HG02884 (cell line): Measurements from ENCODE around the gene C1QTNF12.

Experiments
- ATAC-seq: cut with Tn5 transposase; IDR thresholded peaks from one replicate; pipeline ENCODE4 v1.9.1; 2021; ENCODE audit warnings: mild to moderate bottlenecking, moderate library complexity; ENCODE audit not compliant: unreplicated experiment

The C1QTNF12 gene

DNA sequence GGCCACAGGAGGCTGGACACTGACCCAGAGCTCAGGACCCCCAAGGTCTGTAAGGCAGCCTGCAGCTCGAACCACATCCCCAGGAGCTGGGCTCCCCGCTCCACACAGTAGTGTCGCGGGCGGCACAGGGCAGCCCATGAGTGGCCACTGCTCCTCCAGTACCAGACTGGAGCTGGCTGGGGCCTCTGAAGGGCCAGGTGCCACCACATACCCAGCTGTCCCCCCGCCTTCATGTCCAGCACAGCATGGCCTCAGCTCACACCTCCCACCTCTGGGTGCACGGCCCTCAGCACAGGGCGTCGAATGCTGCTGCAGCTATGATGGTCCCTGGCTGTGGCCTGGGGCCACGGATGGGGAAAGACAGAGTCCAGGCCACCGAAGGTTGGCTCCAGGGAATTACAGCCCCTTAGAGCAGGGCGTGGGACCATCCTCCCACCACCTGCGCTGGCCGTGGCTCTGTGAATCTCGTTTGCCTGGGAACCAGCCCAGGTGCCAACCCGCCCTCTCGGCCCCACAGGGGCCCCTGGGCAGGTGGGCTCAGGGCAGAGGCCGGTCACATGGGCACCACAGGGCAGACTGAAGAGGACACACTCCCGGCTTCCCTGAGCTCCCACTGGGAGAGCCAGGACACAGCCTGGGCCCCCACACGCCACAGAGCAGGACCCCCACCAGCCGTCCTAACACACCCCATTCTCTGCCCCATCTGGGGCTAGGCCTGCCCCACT, 30.5 kb downstream of the C1QTNF12 start:
- ATAC-seq: no peak

DNA sequence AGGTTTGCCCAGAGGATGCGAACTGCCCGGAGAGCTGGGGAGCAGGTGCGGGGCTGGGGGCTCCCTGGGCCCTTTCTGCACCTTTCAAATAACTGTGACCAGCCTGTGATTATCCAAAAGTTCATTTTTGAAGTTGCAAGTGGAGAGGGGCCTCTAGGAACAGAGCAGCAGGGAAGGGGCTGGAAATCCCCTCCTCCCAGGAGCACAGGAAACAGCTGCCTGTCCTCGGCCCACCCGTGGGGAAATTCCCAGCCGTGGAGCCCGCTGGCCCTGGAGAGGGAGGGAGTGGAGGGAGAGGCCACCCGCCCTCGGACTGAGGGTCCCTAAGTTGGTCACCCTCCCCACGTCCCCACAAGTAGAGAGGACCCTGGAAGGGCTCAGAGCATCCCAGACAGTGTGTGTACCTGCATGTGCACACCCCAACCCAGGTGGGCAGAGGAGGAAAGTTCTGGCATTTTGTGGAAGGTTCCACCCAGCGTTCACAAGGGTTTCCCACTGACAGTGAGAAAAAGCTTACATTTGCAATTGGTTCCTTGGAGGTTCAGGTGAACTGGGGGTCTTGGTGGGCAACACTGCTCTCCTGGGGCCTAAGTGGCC, 31.3 kb downstream of the C1QTNF12 start:
- no peak for ATAC-seq

DNA sequence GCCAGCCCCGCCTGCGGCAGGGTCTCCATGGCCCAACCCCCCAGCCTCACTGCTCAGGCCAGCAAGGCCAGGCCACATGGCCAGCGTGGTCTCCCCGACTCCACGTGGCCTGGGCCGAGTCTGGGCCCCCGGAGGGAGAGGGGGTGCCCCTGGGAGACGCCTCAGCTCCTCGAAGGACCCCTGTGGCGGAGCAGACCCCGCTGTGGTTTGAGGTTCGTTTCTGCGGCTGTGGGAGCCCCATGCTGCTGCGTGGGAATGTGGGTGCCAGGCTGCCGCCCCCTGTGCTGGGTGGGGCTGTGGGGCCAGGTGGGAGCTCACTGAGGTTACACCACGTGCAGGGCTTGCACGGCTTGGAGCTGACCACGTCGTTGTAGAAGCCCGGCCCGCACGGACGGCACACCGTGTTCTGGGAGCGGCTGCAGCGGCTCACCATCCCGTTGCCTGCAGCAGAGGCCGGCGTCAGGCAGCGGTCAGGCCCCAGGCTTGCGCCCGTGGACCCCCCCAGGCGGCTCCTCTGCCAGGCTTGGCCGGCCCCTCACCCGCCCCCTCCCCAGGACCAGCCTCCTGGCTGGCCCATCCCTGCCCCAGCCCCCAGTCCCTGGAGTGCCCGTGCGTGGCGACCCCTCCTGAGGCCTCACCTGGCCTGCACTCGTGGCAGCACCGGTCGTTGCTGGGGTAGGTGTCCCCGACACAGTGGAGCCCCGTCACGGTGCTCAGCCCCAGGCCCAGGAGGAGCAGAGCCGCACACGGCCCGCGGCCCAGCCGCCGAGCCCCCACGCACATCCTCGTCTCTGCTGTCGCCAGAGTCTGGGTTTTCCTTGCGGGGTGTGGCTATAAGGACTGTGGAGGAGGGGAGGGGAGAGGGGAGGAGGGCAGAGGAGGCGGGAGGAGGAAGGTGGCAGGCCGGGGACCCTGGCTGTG, 32.9 kb downstream of the C1QTNF12 start, which contains the start of gene TNFRSF4:
TNFRSF4 (minus strand) TSS at position 809 of the 921 bp plus-strand sequence; CDS start at position 783, 26 bp downstream.
- no peak for ATAC-seq

DNA sequence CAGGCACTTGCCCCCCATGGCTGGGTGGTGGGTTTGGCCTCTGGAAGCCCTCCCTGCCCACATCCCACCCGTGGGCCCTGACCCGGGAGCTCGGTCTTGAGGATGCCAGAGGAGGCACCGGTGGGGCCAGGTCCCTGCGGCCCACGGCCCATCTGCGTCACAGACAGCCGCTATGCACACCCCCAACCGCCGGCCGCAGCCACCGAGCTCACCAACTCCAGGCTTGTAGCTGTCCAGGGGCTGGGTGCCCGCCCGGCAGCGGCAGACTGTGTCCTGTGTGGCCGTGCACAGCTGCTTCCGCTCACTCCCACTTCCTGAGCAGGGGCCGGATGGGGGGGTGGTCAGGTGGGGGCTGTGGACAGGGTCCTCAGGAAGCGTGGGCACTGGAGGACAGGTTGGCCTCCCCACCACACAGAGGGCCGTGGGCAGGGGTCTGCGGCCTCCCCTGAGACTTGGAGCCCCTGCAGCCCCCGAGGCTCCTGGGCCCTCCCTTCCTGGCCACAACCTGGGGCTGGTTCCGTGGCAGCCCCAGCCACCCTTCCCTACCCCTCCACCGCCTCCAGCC, 33.7 kb downstream of the C1QTNF12 start:
- no peak for ATAC-seq

DNA sequence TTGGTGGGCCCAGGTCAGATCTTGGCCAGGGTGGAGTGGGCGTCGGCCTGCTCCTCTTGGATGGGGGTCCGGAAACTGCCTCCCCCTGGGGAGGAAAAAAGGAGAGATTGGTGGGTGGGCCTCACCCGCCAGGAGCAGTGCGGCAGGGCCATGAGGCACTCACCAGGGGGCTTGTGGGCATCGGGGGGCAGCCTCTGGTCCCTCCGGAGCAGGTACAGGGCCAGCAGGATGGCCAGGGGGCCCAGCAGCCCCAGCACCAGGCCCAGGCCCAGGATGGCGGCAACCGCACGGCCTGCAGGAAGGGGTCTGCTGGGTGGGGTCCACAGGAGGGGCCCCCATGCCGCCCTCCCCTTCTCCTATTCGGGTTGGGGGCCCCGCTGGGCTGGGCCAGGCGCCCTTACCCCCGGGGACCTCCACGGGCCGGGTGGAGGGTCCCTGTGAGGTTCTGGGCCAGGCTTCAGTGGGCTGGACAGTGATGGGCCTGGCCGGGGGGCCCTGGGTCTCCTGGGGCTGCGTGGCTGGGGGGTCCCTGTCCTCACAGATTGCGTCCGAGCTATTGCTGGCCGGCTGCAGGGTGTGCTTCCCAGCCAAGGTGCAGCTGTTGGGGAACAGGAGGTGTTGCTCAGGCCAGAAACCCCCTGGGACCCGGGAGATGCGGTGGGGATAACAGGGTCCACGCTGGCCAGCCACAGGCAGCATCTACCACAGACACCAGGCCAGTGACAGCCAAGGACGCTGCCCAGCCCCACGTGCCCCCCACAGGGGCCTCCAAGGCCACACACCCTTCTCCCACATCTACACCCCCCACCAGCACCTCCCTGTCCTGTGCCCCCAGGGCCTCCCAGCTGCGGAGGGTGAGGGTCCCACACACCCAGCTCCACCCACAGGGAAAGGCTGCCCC, 34.7 kb downstream of the C1QTNF12 start:
- ATAC-seq: no peak

DNA sequence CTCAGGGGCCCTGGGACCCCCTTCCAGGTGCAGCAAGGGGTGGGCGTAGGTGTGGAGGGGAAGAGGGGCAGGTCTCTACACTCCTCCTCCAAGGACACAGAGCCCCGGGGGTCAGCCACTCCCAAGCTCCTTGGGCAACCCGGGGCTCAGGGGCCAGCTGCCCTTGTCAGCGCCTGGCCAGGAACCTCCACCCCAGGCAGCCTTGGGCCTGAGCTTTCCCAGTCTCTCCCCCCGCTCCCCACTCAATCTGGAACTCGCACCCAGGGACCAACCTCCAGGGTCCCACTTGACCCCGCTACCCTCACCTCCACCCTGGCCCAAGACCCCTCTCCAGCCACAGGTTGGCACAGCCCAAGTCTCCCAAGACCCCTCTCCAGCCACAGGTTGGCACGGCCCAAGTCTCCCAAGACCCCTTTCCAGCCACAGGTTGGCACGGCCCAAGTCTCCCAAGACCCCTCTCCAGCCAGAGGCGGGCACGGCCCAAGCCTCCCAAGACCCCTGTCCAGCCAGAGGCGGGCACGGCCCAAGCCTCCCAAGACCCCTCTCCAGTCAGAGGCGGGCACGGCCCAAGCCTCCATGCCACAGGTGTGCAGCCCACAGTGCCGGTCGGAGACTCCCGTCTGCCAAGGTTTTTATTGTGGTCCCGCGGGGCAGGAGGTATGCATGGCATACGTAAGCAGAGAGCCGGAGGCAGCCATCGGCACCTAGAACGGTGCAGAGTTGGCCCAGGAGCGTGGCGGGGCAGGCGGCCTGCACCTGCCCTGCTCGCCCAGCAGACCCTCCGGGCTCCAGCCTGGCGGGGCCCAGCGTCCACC, 35.6 kb downstream of the C1QTNF12 start:
- no peak for ATAC-seq

DNA sequence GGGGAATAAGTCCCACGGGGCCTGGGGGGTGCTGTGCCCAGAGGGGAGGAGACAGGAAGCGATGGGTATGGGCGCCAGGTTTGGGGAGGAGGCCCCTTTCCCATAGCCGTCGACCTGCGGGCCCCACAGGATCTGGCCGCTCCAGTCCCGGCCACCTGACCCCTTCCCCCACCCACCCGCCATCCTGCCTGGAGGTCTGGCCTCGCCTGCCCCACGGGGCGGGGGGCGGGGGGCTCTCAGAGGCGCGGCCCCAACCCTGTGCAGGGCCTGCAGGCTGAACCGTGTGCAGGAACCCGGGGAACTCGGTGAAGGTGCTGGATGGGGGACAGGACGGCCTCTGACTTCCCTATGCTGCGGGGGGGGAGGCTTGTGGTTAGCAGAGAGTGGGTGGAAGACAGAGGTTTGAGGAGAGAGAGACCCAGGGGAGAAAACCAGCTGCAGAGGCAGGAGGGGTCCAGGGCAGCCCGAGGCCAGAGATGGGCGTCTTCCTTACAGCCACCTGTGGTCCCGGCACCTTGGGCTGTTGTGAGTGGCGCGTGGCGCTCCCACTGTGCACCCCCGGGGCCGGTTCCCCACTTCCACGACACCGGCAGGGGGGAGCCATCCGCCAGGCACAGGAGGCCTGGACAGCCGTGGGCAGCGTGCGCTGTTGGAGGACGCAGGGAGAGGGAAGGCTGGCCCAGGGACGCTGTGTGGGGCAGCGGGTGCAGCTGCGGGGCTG, 37.6 kb downstream of the C1QTNF12 start:
- ATAC-seq: no peak

DNA sequence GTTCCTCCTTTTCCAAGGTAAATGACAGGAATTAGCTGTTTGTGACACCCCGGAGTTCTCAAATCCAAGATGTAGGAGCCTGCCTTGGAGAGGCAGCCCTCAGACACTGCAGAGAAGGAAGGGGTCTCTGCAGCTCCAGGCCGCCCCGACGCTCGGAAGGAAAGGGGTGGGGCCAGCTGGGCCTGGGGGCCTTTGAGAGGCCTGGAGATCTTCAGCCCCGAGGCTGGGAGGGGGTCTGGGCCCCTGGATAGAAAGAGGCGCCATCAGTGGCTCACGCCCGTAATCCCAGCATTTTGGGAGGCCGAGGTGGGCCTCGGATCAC, 39.0 kb downstream of the C1QTNF12 start:
- no peak for ATAC-seq

DNA sequence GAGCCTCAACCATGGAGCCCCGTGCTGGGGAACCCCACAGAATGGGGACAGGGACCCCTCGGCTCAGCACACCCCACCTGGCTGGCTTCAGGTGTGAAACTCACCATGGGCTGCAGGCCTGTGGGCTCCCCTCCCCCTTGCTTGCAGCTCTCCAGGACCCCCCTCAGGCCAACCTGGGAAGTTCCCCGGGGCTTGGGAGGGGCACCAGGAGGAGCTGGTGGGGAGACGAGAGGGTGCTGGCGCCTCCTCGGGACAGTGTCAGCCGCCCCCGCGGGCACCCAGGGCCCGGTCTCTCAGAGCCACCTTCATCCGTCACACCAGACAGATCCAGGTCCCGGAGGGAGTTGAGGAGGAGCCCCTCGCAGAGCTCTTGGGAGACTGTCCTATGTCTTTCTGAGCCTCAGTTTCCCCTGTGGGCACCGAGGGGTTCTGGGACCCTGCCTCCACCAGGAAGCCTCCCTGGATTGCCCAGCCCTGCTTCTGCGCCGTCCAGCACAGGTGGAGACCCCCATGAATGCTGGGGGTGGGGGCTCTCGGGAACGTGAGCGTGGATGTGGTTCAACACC, 39.5 kb downstream of the C1QTNF12 start:
- no peak for ATAC-seq

DNA sequence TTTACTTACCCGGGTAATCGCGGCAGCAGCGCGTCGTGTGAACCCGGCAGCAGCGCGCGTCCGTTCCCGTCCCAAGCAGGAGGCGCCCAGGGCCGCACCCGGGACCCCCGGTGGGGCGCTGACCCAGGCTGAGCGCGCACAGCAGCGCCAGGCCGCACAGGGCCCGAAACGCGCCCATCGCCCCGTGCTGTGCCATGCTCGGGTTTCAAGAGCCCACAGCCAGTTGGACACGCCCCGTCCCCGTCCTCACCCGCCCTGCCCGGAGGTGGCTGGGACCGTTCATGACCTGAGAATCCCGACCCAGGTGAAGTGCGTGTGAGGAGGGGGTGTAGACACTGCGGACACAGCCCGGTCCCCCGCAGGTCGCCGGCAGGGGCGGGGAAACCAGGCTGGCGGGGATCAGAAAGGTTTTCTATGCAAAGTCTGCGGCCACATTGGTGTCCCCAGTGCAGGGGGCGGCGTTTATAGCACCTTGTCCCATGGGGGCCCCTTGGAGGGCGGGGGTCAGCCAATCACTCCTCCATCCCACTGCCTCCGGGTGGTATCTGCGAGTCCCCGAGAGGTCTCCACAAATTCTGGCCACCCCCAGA, 40.1 kb downstream of the C1QTNF12 start, which contains the start of gene TNFRSF18:
TNFRSF18 (minus strand) TSS at position 217 of the 590 bp plus-strand sequence; CDS start at position 196, 21 bp downstream.
- ATAC-seq: no peak

DNA sequence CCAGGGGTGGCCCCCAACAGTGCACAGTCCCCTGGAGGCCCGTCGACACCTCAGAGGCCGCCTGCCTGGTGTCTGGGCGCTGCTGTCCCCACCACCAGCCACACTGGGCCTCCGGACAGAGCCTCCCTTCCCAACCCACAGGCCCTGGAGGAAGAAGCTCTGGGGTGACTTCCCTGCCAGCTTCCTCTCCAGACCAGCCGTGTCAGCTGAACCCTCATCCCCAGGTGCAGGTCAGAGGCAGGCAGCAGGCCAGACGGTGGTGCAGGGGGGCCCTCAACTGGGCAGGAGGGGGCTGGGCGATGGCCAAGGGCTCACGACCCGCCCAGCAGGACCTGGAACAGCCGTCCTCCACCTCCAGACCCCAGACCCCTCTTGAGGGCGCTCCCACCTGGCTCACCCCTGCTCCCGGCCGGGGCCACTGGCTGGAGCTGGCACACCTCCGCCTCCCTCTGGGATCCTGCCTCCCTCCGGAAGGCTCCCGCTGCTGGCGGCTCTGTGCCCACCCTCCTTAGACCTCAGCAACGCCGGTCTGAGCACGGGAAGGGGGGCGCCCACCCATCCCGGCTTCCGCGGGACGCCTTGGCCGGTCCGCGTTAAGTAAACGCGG, 40.6 kb downstream of the C1QTNF12 start:
- ATAC-seq: no peak

DNA sequence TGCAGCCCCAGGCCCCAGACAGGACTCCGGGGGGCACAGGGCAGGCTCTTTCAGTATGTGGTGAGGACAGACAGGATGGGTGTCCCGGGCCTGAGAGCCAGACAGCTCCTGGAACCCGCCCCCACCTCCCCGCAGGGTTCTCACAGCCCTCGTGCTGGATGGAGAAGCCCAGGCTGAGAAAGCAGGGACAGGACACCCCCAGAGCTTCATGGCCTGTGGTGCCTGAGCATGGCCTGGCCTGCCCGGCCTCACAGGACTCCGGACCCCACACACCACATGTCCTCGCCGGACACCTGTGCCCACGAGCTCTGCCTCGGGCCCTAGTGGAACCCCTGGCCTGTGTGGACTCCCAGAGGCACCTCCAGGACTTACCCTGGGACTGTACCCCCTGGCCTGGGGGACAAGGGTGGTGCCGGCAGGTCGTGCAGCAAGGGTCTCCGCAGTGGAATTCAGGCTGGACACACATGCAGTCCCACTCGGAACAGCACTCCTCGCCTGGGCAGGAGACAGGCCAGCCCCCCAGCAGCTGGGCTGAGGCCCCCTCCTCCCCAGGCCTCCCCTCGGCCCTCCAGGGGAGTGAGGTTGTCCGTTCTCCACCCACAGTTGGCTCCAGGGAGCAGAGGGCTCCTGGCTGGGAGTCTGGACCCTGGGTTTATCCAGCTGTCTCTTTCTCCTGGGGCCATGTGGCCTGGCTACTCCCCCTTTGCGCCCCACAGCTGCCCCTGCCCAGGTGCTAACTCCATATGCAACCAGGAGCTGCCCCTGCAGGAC, 41.3 kb downstream of the C1QTNF12 start:
- ATAC-seq: no peak

DNA sequence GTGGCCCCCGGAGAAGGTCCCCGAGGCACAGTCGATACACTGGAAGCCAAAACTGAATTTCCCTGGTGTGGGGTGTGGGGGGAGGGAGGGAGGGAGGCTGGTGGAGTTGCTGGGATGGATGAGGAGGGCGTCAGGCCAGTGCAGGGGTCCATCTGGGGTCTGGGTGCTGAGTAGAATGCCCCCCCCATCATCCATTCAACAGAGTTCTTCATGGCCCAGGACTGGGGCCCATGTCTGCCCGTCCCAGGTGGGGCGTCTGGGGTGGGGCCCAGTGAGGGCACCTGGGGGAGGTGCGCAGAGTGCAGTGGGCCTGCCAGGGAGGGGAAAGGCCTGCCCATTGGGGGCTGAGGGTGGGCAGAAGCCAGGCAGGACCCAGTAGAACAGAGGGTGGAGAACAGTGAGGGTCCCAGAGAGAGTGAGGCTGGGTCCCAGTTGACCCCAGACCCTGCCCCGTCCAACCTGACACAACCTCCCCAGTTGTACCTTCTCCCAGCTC, 42.0 kb downstream of the C1QTNF12 start:
- ATAC-seq: no peak

DNA sequence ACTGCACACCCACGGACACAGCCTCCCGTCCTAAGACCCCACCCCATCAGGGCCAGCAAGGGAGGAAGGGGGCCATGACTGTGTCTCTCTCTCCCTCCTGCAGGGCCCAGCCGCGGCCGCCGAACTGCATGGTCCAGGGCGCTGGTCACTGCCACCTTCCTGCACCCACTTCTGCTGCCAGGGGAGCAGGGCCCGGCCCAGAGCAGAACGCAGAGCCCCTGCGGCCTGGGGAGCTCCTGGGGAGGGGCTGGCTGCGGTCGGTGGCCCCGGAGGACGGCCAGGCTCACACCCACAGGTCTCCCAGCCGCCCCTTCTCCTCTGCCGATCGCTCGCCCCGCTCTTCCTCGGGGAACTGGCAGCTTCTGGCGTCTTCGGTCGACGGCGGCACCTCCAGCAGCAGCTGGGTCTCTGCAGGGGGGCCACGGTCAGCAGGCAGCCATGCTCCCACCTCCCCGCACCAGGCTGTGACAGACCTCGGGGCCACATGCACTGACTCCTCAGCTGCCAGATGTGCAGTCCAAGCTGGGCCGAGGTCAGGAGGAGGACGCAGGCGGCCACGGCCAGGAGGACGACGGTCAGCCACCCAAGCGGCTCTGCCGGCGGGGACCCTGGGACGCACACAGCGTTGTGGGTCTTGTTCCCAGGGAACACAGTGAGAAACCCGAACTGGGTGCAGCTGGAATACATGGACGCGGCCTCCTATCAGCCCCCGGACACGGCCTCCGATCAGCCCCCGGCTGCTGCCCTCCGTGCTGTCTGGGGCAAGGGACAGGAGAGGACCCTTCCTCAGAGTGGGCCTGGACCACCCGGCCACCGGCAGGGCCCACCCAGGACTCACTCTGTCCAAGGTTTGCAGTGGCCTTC, 42.7 kb downstream of the C1QTNF12 start:
- no peak for ATAC-seq

DNA sequence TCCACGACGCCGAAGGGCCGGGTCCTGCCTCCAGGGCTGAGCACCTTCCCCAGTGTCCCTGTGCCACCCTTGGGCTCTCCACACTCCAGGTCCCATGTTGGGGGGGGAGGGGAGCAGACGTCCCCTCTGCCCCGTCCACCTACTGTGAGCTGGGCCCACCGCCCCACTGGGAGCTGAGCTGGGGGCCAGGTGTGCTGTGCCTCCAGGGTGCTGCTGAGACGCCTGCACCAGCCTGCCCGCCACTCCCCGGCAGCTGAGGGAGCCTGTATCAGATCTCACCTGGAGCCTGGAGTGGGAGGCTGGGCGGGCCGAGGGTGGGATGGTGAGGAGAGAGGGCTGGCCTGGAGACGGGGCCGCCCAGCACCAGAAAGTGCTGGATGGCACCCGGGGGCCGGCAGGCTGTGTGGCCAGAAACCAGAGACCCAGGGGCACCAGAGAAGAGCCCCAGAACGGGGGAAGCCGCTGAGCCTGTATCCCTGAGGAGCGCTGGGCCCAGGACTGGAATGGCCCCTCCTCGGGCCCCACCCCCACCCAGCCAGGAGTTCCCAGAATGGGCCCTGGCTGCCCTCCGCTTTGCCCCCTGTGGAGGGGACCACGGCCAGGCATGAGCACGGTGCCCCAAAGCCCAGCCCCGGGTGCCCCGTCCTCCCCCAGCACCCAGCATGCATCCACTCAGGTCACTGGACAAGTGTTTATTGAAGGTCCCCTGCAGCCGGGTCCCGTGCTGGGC, 43.5 kb downstream of the C1QTNF12 start:
- no peak for ATAC-seq
